GM19452 (cell line): Measurements from ENCODE around the gene AUTS2.
A peak's percentile ranks its signal among the peaks of the same experiment; 100 is the strongest.

Experiments used
- ATAC-seq: cut with Tn5 transposase; IDR thresholded peaks from one replicate; pipeline ENCODE4 v1.9.1; 2021; ENCODE audit not compliant: unreplicated experiment

The AUTS2 gene

DNA sequence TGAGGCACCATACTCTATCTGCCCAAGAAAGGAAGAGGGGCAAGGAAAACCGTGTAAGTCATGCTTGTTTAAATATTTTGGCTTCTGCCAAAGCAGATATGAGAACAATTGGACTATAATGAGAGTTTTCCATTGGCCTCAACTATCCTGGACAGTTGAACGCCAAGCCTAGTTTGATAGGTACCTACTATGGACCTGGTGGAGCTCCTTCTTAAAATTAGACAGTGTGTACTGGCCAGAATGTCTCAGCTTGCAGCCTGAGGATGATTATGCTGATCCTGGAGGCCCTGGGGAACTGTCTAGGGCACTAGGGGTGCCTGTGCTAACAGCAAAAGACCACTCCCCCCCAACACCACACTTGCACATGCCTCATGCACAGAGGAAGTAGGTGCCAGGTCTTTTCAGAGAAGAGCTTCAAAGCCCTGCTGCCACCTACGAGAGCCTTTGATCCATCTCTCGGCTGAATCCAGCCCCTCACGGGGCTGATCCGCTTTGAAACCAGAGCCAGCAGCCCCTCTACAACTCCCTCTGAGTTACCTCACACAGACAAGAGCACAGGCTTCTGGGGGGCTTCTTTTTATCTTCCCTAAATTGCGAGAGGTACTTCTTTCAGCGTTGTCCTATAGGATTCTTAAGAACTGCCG is 1059.8 kb downstream of the AUTS2 start:
- no peak for ATAC-seq

- ATAC-seq = no peak
Observed at GRCh38 chr7:70659263-70659662, 1061.0 kb downstream of the AUTS2 start.

DNA sequence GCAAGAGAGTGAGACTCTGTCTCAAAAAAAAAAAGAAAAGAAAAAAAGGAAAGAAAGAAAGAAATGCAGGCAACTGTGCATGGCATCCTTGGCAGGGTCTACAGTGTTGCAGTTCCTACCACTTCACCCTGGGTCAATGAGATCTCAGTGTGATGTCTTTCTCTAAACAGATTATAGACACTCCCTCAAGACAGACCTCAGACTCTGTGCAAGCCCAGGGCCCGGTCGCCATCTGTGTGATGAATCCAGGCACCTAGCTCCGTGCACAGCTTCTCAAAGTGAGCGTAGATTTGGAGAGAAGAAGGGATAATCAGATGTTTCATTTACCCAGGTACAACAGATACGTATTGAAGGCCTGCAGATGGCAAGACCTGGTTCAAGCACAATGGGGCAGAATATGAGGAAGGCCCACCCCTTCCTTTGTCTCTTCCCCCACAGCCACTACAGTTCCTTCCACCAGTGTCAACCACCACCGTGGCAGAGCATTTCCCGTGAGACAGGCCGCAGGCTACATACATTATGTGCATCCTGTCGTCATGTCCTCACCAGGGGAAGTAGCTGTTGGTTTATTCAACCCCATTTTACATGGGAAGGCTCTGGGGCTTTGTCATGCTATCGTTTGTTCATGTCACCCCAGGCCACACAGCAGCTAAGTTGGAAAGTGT is 1062.0 kb downstream of the AUTS2 start:
- ATAC-seq = no peak

- no peak for ATAC-seq
Observed at GRCh38 chr7:70660819-70661191, 1062.5 kb downstream of the AUTS2 start.

- ATAC-seq = no peak
Observed at GRCh38 chr7:70663680-70664079, 1065.4 kb downstream of the AUTS2 start.

DNA sequence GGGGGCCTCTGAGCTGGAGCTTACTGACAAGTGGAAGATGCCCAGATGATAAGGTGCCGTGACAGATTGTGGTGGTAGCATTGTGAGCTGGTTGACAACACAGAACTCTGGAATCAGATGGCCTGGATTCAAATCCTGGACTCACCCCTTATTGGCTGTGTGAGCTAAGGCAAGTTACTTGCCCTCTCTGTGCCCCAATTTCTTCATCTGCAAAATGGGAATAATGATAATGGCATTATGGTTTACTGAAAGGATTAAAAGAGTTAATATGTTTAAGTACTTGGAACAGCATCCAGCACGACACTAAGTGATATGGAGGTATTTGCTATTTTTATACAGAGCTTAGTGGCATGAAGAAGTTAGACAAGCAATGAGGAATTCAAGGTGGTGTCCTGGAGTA is 1067.7 kb downstream of the AUTS2 start:
- ATAC-seq = no peak

DNA sequence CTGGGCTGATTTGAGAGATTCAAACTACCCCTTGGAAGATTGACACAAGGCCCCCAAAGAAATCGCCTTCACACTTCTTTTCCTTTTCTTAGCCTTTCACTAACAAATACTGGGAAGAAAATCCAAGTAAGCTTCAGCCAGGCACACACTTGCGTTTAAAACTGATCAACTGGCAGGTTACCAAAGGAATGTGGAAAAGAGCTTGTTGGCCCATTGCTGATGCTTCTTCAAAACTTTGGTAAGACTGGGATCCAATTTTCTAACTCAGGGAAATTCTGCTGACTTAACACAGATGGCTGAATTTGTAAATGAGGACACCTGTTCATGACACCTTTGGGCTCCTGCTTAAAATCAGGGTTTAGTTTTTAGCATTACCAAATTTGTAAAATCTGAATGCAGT is 1069.1 kb downstream of the AUTS2 start:
- ATAC-seq = no peak

DNA sequence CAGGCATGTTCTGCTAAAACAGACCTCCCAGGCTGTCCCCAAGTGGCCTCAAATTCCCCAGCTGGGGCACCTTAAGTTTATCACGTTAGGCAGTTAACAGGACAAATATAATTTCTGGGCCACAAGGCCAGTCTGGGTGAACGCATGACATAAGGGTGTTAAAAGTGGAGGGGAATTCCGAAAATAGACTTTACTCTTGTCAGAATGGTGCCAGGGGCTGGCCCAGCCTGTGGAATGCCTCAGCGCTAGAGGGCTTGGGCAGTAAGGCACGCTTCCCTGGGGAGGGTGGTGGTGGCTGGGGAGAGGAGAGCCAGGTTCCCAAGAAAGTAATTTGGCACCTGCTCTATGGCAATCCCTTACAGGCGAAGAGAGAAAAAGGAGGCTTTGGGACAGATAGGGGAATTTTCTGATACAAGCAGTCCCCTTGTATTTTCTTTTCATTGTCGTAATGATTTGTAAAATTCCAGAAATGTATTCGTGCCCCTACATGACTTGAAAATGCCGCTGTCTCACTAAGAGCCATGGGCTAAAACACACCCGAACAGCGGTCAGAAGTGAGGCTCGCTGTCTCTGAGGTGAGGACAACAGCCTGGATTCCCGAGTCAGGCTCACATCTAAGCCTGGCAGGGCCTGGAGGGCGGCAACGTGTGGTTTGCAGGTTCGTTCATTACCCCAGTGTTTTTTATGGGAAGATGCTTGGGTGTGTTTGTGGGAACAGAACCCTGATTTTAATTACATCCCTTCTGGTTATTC is 1070.5 kb downstream of the AUTS2 start:
- peak; percentile 51 for ATAC-seq

GRCh38 chr7:70669854-70670253 is 1071.6 kb downstream of the AUTS2 start:
- ATAC-seq = no peak

DNA sequence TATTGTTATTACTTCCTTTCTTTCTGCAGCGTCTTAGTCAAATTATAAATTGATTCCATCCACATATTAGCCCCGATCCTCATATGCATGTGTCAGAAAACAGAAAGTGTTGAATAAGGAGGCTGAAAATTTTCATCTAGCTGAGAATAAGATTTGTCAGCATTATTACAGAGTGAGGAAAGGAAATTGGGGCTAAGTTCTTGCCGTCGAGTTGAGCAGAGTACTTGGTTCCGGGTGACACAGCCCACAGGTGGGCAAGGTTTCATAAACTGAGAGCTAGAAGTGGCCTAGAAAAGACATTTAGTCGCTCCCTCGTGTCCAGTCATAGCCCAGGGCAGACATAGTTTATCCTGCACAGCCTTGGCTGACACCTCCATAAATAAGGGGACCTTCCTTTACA is 1072.0 kb downstream of the AUTS2 start:
- ATAC-seq = no peak

DNA sequence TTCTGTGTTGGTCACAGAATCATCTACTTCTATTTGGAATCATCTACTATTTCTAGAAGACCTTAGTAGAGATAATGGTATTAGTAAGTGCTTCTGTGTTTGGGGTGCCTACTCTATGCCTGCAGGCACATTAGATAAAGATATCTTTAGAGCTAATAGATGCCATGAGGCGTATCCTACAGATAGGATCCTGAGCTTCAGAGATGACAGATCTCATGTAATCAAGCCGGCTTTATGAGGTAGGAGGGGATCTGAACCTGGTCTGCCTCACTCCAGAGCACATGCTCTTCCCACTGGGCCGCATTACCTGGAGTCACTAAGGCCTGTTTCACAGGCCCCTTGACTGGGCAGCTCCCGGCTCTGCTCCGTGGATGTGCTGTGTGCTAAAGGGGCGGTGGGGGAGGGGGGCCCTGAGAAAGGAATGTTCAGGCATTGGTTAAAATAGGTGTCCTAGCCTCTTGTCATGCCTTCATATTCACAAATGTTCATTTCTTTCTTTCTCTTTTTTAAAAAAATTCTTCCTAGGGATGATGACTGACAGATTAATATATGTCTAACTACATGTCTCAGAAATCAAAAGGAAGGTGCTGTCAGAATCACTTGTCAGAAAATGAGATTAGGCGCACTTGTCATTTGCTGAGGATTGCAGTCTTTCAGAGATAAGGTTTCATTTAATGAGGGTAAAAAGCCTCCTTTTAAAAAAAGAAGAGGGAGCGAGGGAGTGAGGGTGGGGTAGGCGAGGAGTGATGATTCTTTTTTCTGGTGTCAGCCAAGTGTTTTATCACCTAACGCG is 1075.7 kb downstream of the AUTS2 start:
- ATAC-seq = no peak

GRCh38 chr7:70674571-70675010 is 1076.3 kb downstream of the AUTS2 start:
- no peak for ATAC-seq

GRCh38 chr7:70676243-70676642 is 1078.0 kb downstream of the AUTS2 start:
- ATAC-seq = no peak

DNA sequence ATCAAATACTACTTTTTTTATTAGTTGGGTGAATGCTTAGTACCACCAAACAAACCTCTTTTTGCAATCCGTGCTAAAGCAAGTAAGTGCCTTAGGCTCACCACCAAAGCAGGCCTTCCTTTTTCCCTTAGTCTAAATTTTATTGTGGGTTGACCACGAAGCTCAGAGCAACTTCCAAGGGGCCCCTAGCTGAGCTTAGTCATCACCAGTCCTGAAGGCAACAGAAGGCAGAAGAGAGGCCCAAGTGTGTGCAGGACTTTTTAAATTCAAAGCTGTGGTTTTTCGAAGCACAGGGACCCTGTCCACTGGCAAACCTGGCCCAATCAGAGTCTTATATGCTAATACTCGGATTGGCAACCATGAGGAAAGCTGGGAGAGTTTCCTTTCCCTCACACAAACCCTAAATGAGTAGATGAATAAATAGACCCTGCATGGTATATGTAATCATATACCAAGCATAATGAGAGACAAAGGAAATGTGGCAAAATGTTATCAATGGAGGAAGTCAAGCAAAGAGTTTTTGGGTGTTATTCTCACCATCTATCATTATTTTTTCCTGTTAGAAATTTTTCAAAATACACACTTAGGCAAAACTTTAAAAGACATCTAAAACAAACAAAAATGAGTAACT is 1080.5 kb downstream of the AUTS2 start:
- ATAC-seq = no peak

DNA sequence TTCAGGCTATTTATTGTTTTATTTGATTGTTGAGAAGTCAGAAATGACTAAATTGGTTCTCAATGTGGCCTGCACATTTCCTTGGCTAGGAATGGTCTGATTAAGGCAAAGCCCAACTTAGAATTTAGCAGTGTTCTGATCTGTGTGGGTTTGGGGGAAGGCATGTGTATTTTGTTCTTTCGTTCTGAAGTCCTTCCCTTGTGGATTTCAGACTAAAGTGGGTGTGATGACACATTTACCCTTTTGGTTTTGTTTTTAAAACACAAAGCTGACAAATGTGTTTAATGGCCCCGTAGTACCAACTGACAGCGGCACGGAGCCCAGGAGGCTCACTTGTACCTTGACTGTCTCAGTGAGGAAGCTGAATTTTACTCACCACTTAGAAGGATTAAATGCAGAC is 1081.4 kb downstream of the AUTS2 start:
- ATAC-seq = no peak

GRCh38 chr7:70680306-70680705 is 1082.0 kb downstream of the AUTS2 start:
- no peak for ATAC-seq

GRCh38 chr7:70680743-70681468 is 1082.6 kb downstream of the AUTS2 start:
- no peak for ATAC-seq

- ATAC-seq = no peak
Observed at GRCh38 chr7:70681469-70682350, 1083.4 kb downstream of the AUTS2 start.

- ATAC-seq = no peak
Observed at GRCh38 chr7:70684173-70684572, 1085.9 kb downstream of the AUTS2 start.
